ENCODE measurements around the gene CD274.

- TF ChIP-seq CTCF (conservative IDR thresholded peaks at IDR 0.05; ENCODE audit: low read length) (peak; percentile 39), EZH2phosphoT487 (IDR thresholded peaks at IDR 0.05; ENCODE audit: borderline replicate concordance) (no peak)
These were observed 21.4 kb upstream of the CD274 start for GRCh38 chr9:5428794-5429528.
